Central memory CD4-positive, alpha-beta T cell (primary cell): ENCODE data around the gene PPP1R14D.

Experiments
- DNase-seq: peaks from one replicate; pipeline ENCODE4 v3.0.0; 2022

The PPP1R14D gene

GRCh38 chr15:40815042-40815698 is 13.3 kb downstream of the PPP1R14D start:
- DNase-seq, result no peak

DNA sequence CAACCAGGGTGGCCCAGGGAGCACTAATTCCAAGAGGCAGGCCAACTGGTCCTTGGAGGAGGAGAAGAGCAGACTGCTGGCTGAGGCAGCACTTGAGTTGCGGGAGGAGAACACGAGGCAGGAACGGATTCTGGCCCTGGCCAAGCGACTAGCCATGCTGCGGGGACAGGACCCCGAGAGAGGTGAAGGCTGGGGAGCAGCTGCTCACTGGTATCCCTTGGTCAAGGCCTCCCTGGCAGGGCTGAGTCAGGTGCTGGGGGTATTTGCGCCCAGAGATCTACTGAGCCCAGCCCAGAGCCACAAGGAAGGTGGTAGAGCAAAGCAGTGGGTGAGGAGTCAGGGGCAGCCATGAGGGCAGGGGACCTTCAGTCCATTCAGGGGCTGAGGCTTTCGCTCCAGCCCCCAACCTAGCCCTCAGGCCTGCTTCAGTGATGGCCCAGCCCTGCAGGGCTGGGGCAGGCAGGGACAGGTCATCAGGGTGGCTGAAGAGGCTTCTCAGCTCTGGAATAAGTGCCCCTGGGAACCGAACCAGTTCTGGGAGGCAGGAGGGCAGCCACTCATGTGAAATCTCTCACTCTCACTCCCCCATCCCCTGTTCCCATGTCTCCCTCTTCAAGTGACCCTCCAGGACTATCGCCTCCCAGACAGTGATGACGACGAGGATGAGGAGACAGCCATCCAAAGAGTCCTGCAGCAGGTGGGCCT is 15.6 kb downstream of the PPP1R14D start:
- no peak for DNase-seq

DNA sequence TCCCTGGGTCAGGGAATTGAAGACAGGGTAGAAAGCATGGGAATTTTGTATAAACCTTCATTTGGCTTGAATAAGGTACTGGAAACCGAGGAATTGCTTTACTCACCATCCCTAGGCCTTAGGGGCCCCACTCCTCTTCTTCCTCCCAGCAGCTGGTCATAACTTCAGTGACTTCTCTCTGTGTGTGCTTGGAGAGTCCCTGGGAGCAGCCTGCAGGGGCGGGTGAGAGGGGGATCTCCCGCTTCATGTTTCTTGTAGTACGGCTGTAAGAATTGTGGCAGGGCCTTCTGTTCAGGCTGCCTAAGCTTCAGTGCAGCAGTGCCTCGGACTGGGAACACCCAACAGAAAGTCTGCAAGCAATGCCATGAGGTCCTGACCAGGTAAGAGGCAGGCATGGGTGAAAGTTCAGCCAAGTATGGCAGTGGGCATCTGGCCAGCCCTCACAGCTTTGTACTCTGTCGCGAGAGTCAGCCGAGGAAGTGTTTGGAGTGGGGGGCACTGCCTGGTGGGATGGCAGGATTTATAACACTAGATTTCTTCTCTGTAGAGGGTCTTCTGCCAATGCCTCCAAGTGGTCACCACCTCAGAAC is 19.6 kb downstream of the PPP1R14D start:
- no peak for DNase-seq

DNA sequence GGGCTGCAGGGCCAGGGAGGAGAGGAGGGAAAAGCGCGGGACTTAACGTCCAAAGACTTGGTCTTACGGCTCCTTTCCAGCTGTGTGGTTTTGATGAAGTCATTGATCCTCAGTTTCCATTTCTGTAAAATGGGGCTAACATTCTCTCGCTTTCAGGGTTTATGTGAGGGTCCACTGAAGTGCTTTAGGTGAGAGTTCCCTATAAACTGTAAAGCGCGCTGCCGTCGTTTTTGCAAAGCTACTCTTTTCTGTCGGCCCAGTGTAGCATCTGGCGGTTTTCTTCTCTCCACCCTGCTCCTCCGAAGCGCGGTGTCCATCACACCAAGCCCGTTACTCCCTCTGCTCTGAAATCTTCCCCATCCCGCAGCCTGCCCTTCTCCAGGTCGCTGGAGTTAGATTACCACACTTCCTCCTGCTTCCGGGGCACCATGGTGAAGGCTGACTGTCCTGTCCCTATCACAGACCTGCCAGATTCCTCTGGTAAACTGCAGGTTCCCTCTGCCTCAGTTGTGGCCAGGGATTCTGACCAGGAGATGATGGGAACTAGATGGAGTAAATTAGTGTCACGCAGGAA is 20.5 kb downstream of the PPP1R14D start:
- no peak for DNase-seq

- peak; percentile 91 for DNase-seq
Measured at GRCh38 chr15:40807028-40807887, 21.2 kb downstream of the PPP1R14D start, which contains the start of the genes DNAJC17 and ZFYVE19. Gene DNAJC17, minus strand, starts transcription at chr15:40807473. Its CDS starts 27 bp downstream, at chr15:40807446. Gene ZFYVE19, plus strand, starts transcription at chr15:40807089. Its CDS starts 501 bp downstream, at chr15:40807590.

DNA sequence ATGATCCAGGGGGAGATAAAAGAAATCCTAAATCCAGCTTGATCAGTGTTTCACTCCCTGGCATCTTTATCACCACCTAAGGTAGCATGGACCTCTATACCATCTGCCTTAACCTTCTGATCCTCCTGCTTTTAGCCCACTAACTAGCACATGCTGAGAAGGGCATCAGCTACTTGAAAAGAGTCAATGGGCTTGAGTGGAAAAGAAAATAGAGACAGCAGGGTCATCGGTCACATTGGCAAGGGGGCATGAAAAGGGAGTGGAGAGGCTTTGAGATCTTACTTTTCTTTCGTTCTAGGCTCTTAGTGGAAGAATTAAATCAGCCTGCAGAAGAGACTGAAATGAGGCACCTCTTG is 21.9 kb downstream of the PPP1R14D start:
- no peak for DNase-seq

GRCh38 chr15:40803688-40804087 is 24.8 kb downstream of the PPP1R14D start:
- no peak for DNase-seq

GRCh38 chr15:40803076-40803475 is 25.4 kb downstream of the PPP1R14D start:
- no peak for DNase-seq

GRCh38 chr15:40799523-40799922 is 29.0 kb downstream of the PPP1R14D start:
- DNase-seq, result no peak

- DNase-seq, result no peak
Measured at GRCh38 chr15:40796512-40796911, 32.0 kb downstream of the PPP1R14D start.

DNA sequence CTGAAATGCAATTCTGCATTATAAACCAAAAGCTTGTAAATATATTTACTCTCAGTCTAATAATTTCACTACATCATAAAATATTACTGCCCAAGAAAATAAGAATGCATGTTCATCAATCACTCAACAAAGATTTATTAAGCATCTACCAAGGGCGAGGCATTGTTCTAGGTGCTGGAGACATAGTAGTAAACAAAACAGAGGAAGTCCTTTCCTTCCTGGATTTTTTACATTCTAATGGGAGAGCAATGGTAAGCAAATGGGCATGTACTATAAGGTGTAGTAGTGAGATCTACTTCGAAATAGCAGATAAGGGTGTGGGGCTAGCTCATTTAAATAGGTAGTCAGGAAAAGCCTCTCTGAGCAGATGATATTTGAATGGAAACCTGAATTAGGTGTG is 32.5 kb downstream of the PPP1R14D start:
- DNase-seq, result no peak

- no peak for DNase-seq
Measured at GRCh38 chr15:40793216-40793989, 35.1 kb downstream of the PPP1R14D start.

DNA sequence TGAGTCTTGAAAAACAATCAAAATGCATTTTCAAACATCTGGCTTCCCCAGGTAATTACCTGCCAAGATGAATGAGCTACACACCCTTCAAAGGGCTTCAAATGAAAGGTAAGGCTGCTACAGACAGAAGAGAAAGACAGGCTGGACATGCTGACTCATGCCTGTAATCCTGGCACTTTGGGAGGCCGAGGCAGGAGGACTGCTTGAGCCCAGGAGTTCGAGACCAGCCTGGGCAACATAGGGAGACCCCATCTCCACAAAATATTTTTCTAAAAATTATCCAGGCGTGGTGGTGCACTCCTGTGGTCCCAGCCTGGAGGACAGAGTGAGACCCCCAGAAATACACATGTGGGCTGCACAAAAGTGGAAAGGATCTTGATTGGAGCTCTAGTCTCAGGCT is 36.1 kb downstream of the PPP1R14D start:
- no peak for DNase-seq

GRCh38 chr15:40790718-40791117 is 37.8 kb downstream of the PPP1R14D start:
- DNase-seq, result no peak

DNA sequence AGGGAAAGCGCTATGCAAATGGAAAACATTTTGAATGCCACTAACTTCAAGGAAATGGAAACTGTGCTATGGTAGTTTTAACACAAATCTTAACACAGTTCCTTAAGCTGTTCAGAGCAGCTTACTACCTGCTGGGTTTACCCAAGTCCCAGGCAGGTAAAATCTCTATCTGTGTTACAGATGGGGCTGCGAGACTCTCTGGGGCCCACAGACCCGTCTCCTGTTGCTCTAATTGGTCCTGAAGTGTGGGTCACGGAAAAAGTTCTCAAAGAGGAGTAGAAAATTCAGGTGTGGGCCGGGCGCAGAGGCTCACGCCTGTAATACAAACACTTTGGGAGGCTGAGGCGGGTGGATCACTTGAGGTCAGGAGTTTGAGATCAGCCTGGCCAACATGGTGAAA is 38.5 kb downstream of the PPP1R14D start:
- DNase-seq, result no peak

GRCh38 chr15:40789119-40789518 is 39.4 kb downstream of the PPP1R14D start:
- DNase-seq, result no peak

- DNase-seq, result no peak
Measured at GRCh38 chr15:40787991-40788390, 40.5 kb downstream of the PPP1R14D start.

- DNase-seq, result peak; percentile 45
Measured at GRCh38 chr15:40787344-40787841, 41.1 kb downstream of the PPP1R14D start.

- no peak for DNase-seq
Measured at GRCh38 chr15:40785814-40786213, 42.7 kb downstream of the PPP1R14D start.

DNA sequence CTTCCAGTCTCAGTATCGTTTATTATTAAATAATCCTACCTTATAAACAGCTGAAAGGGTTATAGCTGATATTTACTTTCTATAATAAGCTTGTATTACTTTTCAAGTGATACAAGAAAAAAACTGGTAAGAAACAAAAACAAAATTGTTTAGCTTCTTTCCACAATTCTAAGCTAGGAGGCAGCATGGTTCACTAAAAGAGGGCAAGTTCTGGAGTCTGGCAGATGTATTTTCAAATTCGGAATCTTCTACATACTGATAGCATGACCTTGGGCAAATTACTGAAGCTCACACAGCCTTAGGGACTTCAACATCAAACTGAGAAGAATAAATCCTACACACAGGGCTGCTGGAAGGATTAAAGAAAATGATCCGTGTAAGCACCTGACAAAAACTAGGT is 43.3 kb downstream of the PPP1R14D start:
- DNase-seq, result no peak

GRCh38 chr15:40782609-40783227 is 45.8 kb downstream of the PPP1R14D start:
- peak; percentile 71 for DNase-seq
